K562 (cell line): ENCODE results near the gene PMVK. TPM values are rescaled to one million over a fixed set of nuclear protein-coding genes. Genes with fewer than 3 reads are reported as not detected.

Experiments
- ATF7 ChIP-seq: fragments of 450-650 bp; IDR thresholded peaks from 2 replicates; pipeline ENCODE4 v1.7.1; 2014; ENCODE audit warnings: mild to moderate bottlenecking, moderate library complexity
- DLX4 ChIP-seq: fragments of 250-450 bp; sonication (Bioruptor Pico); IDR thresholded peaks from 2 replicates; pipeline ENCODE4 v1.6.1; 2021; ENCODE audit warnings: mild to moderate bottlenecking
- EZH2 ChIP-seq: IDR thresholded peaks from 2 replicates; pipeline ENCODE4 v1.6.1; 2012; ENCODE audit warnings: low read depth, mild to moderate bottlenecking, inconsistent platforms, low read length, borderline replicate concordance
- FOXA3 ChIP-seq, 2 experiments: fragments of 450-650 bp in 1 of 2; sonication (generic) in 1 of 2; formaldehyde crosslinking; IDR thresholded peaks in 1 of 2; conservative IDR thresholded peaks in 1 of 2; 2 replicates each; pipeline versions ENCODE4 v1.4.0 to v1.8.0; 2020 to 2022; ENCODE audit warnings: mild to moderate bottlenecking in 2 of 2, missing genetic modification reagents in 1 of 2
- HOXB6 ChIP-seq: fragments of 250-450 bp; sonication (Bioruptor Pico); IDR thresholded peaks from 2 replicates; pipeline ENCODE4 v1.5.1; 2022; ENCODE audit warnings: mild to moderate bottlenecking, borderline replicate concordance
- RHOXF2B ChIP-seq: fragments of 250-450 bp; sonication (Bioruptor Pico); conservative IDR thresholded peaks from 2 replicates; pipeline ENCODE4 v1.5.1; 2021
- SAP30 ChIP-seq: fragments of 200-600 bp; sonication (generic); IDR thresholded peaks from 2 replicates; pipeline ENCODE4 v1.6.1; 2012; ENCODE audit warnings: borderline replicate concordance, low read depth, mild to moderate bottlenecking, moderate library complexity, low read length, control low read depth, inconsistent platforms; ENCODE audit not compliant: insufficient read depth, poor library complexity, severe bottlenecking
- SPI1 ChIP-seq: IDR thresholded peaks from 2 replicates; pipeline ENCODE4 v1.6.1; 2011; ENCODE audit warnings: low read depth, low read length, control low read depth, borderline replicate concordance
- TFE3 ChIP-seq: fragments of 450-650 bp; formaldehyde crosslinking; IDR thresholded peaks from 2 replicates; pipeline ENCODE4 v1.4.0; 2020; ENCODE audit warnings: mild to moderate bottlenecking, mixed read lengths
- ZFX ChIP-seq: sonication (generic); formaldehyde crosslinking; IDR thresholded peaks from 2 replicates; pipeline ENCODE4 v1.8.0; 2022; ENCODE audit warnings: mild to moderate bottlenecking, missing genetic modification reagents, moderate library complexity
- ZNF224 ChIP-seq: sonication (generic); formaldehyde crosslinking; IDR thresholded peaks from 2 replicates; pipeline ENCODE4 v1.8.0; 2022; ENCODE audit warnings: mild to moderate bottlenecking, missing genetic modification reagents
- polyA plus RNA-seq, 8 experiments: library from polyadenylated mRNA; depleted of rRNA in 4 of 8; stranded (reverse) in 5 of 8; unstranded in 3 of 8; fragments of >200 nt; fragmentation: Nextera tagmentation in 2 of 8; fragmentation: Illumina TruSeq in 1 of 8; extraction: Ambion mirVana in 2 of 8; extraction: Trizol in 1 of 8; gene quantifications; 2 replicates each; pipeline versions ENCODE4 v1.2.1 to v1.2.3, GENCODE V29; 2011 to 2014; ENCODE audit warnings: inconsistent platforms in 1 of 8, missing spikeins in 1 of 8
- total RNA-seq, 7 experiments: library from RNA; depleted of rRNA in 6 of 7; stranded (reverse); fragments of >200 nt in 6 of 7; fragmentation: Illumina TruSeq in 2 of 7; extraction: Trizol in 2 of 7; gene quantifications; 2 replicates each; pipeline versions ENCODE4 v1.2.1 to v1.2.3, GENCODE V29; 2011 to 2021; ENCODE audit warnings: low replicate concordance in 1 of 7
- TF ChIP-seq, protein P1 (sequence below): IDR thresholded peaks from 2 replicates; pipeline ENCODE4 v1.6.1; 2011; ENCODE audit warnings: borderline replicate concordance, low read depth, mild to moderate bottlenecking, moderate library complexity, low read length; ENCODE audit not compliant: insufficient read depth, poor library complexity, severe bottlenecking

PMVK gene
- total and polyA plus RNA-seq, 9 of the 15 experiments (the other 6 are each of a cell fraction or from before 2014, with no cell fraction given) = 1.1 to 15.3 (median 6.3) TPM

GRCh38 chr1:154961207-154962155 is 25.0 kb upstream of the PMVK start, which contains the start of gene PYGO2 (continued):
- TF ChIP-seq SAP30 = peak; percentile 47
- TF ChIP-seq ATF7 = peak; percentile 100
- no peak for TF ChIP-seq ZNF224
- TF ChIP-seq EZH2 = no peak
- no peak for TF ChIP-seq FOXA3 (CRISPR knock-in tag; conservative IDR thresholded peaks at IDR 0.05 in 1 of 2, IDR thresholded peaks at IDR 0.05 in 1 of 2)
- TF ChIP-seq DLX4 (CRISPR knock-in tag) = no peak
- no peak; the same call in 1 of the 2 replicates for TF ChIP-seq RHOXF2B
- no peak for TF ChIP-seq TFE3 (CRISPR knock-in tag)
- TF ChIP-seq SPI1 = peak; percentile 24; the same call in 1 of the 2 replicates
- TF ChIP-seq ZFX (CRISPR knock-in tag) = no peak; the same call in 1 of the 2 replicates
- TF ChIP-seq HOXB6 = no peak
- TF ChIP-seq, protein P1, sequence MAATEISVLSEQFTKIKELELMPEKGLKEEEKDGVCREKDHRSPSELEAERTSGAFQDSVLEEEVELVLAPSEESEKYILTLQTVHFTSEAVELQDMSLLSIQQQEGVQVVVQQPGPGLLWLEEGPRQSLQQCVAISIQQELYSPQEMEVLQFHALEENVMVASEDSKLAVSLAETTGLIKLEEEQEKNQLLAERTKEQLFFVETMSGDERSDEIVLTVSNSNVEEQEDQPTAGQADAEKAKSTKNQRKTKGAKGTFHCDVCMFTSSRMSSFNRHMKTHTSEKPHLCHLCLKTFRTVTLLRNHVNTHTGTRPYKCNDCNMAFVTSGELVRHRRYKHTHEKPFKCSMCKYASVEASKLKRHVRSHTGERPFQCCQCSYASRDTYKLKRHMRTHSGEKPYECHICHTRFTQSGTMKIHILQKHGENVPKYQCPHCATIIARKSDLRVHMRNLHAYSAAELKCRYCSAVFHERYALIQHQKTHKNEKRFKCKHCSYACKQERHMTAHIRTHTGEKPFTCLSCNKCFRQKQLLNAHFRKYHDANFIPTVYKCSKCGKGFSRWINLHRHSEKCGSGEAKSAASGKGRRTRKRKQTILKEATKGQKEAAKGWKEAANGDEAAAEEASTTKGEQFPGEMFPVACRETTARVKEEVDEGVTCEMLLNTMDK = no peak
